GM12891 (cell line): ENCODE data around the gene NUTF2.

Source experiments
- DNase-seq: peaks from one replicate; pipeline ENCODE4 v3.0.0; 2011; ENCODE audit warnings: low spot score; ENCODE audit not compliant: insufficient read length
- FAIRE-seq: peaks from 2 replicates; lab custom pipeline; 2011; peaks lifted over from hg19 to GRCh38; lab: Jason Lieb, UNC
- PAX5 ChIP-seq: IDR thresholded peaks from 2 replicates; pipeline ENCODE4 v1.6.1; 2011; ENCODE audit warnings: low read length, moderate library complexity, mild to moderate bottlenecking; ENCODE audit not compliant: insufficient read depth, severe bottlenecking
- POLR2A ChIP-seq: IDR thresholded peaks from 2 replicates; pipeline ENCODE4 v1.6.1; 2011; ENCODE audit warnings: low read depth, low read length, control low read depth
- POLR2AphosphoS5 ChIP-seq: IDR thresholded peaks from 2 replicates; pipeline ENCODE4 v1.6.1; 2011; ENCODE audit warnings: low read depth, low read length, control low read depth
- POU2F2 ChIP-seq: IDR thresholded peaks from 2 replicates; pipeline ENCODE4 v1.6.1; 2011; ENCODE audit warnings: low read depth, mild to moderate bottlenecking, control low read depth, low read length, moderate library complexity
- SPI1 ChIP-seq: IDR thresholded peaks from 2 replicates; pipeline ENCODE4 v1.6.1; 2011; ENCODE audit warnings: low read depth, low read length, control low read depth
- TAF1 ChIP-seq: IDR thresholded peaks from 2 replicates; pipeline ENCODE4 v1.6.1; 2011; ENCODE audit warnings: low read depth, low read length, control low read depth

Gene NUTF2

DNA sequence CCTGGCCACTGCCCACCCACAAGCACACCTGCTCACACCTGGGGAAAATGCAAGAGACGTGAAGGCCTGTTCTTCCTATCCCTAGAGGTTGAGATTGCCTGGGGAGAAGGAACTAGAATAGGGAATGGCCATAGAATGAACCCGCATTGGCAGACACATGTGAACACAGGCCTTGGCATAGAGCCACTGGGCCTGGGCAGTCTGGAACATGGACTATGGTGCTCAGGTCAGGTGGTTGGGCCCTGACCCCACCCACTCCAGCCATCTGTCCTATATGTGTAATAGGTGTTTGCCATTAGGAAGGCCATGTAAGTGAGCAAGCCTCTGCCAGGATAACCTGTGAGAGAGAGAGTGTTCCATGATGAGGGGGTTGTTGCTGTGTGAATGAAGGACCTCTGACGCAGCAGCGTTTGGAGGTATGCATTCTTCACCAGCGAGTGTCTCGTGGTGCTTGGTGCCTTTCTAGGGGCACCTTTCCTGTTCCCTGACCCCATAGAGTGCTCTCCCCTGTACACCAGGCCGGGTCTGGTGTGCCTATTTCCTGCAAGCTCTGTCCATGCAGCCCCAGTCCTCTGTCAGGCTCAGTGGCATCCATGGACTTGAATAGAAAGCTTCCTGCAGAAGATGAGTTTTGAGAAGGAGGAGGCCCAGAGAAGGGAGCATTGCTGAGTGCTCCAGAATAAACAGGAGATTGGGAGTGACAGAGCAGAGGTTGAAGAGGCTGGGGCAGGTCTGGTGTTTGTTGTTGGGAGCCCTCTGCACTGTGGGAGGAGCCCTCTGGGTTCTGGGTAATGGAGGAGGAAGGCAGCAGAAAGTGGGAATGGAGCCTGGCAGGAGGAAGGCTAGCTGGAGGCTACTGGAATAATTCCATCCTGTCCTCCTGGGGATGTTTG, 69.3 kb downstream of the NUTF2 start:
- TF ChIP-seq POU2F2 (no peak), PAX5 (no peak), POLR2AphosphoS5 (no peak), POLR2A (no peak), TAF1 (no peak), SPI1 (no peak)
- DNase-seq (no peak), FAIRE-seq (no peak)

DNA sequence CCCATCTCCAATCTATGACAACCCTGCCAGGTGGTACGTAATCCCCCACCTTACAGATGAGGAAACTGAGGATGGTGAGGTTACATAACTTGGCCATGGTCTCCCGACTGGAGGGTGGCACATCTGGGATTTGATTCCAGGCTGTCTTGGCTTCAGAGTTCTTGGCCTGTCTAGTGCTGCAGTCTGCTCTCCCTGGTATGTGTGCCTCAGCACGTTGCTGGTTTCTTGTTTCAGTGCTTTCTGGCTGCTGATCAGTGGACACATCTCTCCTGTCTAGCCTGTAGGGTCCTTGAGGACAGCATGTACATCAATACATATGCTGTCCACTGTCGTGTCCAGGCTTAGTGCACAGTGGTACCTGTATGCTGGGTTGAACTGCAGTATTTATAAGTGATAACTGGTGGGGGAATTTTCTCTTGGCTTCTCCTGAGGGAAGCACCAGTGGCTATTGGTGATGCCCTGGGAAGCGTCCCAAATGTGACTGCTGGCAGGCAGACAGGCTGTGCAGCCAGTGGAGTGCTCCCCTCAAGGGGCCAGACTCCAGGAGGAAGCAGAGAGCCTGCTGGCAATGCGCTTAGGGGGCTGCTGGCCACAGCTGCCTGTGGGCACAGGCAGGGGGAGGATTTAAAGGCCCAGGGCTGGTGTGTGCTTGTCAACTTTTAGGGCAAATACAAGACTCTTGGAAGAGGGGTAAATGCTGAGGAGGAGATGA, 70.6 kb downstream of the NUTF2 start:
- TF ChIP-seq POLR2A (no peak), POU2F2 (no peak), POLR2AphosphoS5 (no peak)
- DNase-seq, result no peak
- no peak for FAIRE-seq

- TF ChIP-seq PAX5, result no peak
- no peak for TF ChIP-seq TAF1
- TF ChIP-seq POU2F2, result no peak
- no peak for TF ChIP-seq SPI1
- TF ChIP-seq POLR2AphosphoS5, result no peak
- TF ChIP-seq POLR2A, result no peak
- DNase-seq (no peak), FAIRE-seq (no peak)
Observed at GRCh38 chr16:67917852-67918236, 71.1 kb downstream of the NUTF2 start.

DNA sequence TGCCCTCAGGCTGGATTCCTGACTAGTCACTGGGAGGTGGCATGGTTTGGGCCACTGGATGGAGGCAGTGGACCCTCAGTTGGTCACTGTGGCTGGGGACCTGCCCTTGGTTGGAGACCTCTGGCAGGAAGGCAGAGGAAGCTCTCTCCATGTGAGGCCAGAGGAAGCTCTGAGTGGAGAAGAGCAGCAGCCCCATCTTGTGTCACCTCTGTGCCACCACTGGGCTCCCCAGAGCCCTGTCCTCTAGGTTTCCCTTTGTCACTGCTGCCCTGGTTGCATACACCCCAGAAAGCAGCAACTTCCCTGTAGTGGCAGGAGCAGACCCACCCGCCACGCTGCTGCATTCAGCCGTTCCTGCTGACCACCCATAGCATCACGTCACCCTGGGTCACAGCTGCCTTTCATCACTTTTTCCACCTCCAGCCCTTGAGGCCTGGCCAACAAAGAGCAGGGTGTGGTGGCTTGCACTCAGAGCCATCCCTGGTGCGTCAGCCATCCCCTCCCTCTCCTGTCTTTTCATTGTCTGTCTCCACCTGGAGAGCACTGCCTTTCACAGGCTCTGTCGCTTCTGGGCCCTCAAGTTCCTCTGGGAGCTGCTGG, 73.0 kb downstream of the NUTF2 start:
- no peak for FAIRE-seq
- no peak for DNase-seq
- TF ChIP-seq PAX5 (no peak), TAF1 (no peak), POLR2AphosphoS5 (no peak)
